HEK293 (cell line): ENCODE measurements around the gene FICD.

Source experiments
- CTCF ChIA-PET: fragments of 350-600 bp; formaldehyde crosslinking; extraction: SDS; loops from one replicate; lab custom pipeline; 2021; ENCODE audit warnings: antibody characterized with exemption; lab: Yijun Ruan, JAX
- POLR2A ChIA-PET: fragments of 300-600 bp; formaldehyde crosslinking; extraction: SDS; loops from one replicate; lab custom pipeline; 2020; ENCODE audit warnings: antibody characterized with exemption, inconsistent platforms; lab: Yijun Ruan, JAX
- H3K27ac ChIP-seq: fragments of 200-500 bp; sonication (Bioruptor generic); 2 replicates; pipeline ENCODE4 v1.5.1; 2014; ENCODE audit warnings: low read depth, low read length, control low read depth, inconsistent platforms; ENCODE audit errors: extremely low read depth
- H3K36me3 ChIP-seq, 2 experiments: fragments of 200-500 bp in 1 of 2; sonication (Bioruptor generic) in 1 of 2; 1 replicate in 1 of 2; 2 replicates in 1 of 2; pipeline ENCODE4 v1.5.1; 2014 to 2017; ENCODE audit warnings: inconsistent platforms in 2 of 2, low read length in 2 of 2; ENCODE audit not compliant: control insufficient read depth in 2 of 2, insufficient read depth in 1 of 2
- H3K4me1 ChIP-seq: fragments of 200-500 bp; sonication (Bioruptor generic); 2 replicates; pipeline ENCODE4 v1.5.1; 2014; ENCODE audit warnings: mild to moderate bottlenecking, low read length, inconsistent platforms; ENCODE audit not compliant: control insufficient read depth, insufficient read depth
- H3K4me3 ChIP-seq: 2 replicates; pipeline ENCODE4 v1.5.1; 2011; ENCODE audit warnings: low read depth, mild to moderate bottlenecking, control low read depth, low read length, moderate library complexity
- H3K9me3 ChIP-seq: fragments of 200-500 bp; sonication (Bioruptor generic); 2 replicates; pipeline ENCODE4 v1.5.1; 2014; ENCODE audit warnings: low read depth, low read length, inconsistent platforms; ENCODE audit not compliant: control insufficient read depth, insufficient read depth
- HOXA7 ChIP-seq: sonication (generic); formaldehyde crosslinking; IDR thresholded peaks from 2 replicates; pipeline ENCODE4 v1.8.1; 2022; ENCODE audit warnings: missing genetic modification reagents, borderline replicate concordance
- REPIN1 ChIP-seq: fragments of 450-650 bp; formaldehyde crosslinking; IDR thresholded peaks from 2 replicates; pipeline ENCODE4 v1.5.1; 2017; ENCODE audit warnings: missing biosample characterization, missing genetic modification characterization, low read depth
- SCRT1 ChIP-seq: fragments of 450-650 bp; formaldehyde crosslinking; IDR thresholded peaks from 2 replicates; pipeline ENCODE4 v1.5.1; 2016; ENCODE audit warnings: missing biosample characterization, missing genetic modification characterization, borderline replicate concordance
- SCRT2 ChIP-seq: fragments of 450-650 bp; formaldehyde crosslinking; IDR thresholded peaks from 2 replicates; pipeline ENCODE4 v1.5.1; 2016; ENCODE audit warnings: missing biosample characterization, missing genetic modification characterization
- SP3 ChIP-seq: fragments of 450-650 bp; formaldehyde crosslinking; IDR thresholded peaks from 2 replicates; pipeline ENCODE4 v1.5.1; 2016; ENCODE audit warnings: missing biosample characterization, missing genetic modification characterization
- TCF7L2 ChIP-seq: IDR thresholded peaks from 2 replicates; pipeline ENCODE4 v1.6.1; 2011; ENCODE audit warnings: low read depth, mild to moderate bottlenecking, inconsistent platforms, low read length, moderate library complexity, borderline replicate concordance
- ZNF112 ChIP-seq: fragments of 450-650 bp; formaldehyde crosslinking; IDR thresholded peaks from 2 replicates; pipeline ENCODE4 v1.5.0; 2017; ENCODE audit warnings: missing biosample characterization, missing genetic modification characterization
- ZNF16 ChIP-seq: fragments of 450-650 bp; formaldehyde crosslinking; IDR thresholded peaks from 2 replicates; pipeline ENCODE4 v1.5.1; 2016; ENCODE audit warnings: low read depth, missing biosample characterization, missing genetic modification characterization
- ZNF169 ChIP-seq: fragments of 450-650 bp; formaldehyde crosslinking; IDR thresholded peaks from 2 replicates; pipeline ENCODE4 v1.5.1; 2016; ENCODE audit warnings: missing biosample characterization, missing genetic modification characterization
- ZNF324 ChIP-seq: fragments of 450-650 bp; formaldehyde crosslinking; IDR thresholded peaks from 2 replicates; pipeline ENCODE4 v1.5.1; 2016; ENCODE audit warnings: missing biosample characterization, missing genetic modification characterization
- ZNF366 ChIP-seq: fragments of 450-650 bp; formaldehyde crosslinking; conservative IDR thresholded peaks from 2 replicates; pipeline ENCODE4 v1.5.1; 2016; ENCODE audit warnings: missing biosample characterization, missing genetic modification characterization
- ZNF514 ChIP-seq: fragments of 450-650 bp; formaldehyde crosslinking; IDR thresholded peaks from 2 replicates; pipeline ENCODE4 v1.5.1; 2016; ENCODE audit warnings: missing biosample characterization, missing genetic modification characterization
- ZNF529 ChIP-seq: fragments of 450-650 bp; formaldehyde crosslinking; IDR thresholded peaks from 2 replicates; pipeline ENCODE4 v1.5.1; 2017; ENCODE audit warnings: missing genetic modification characterization, missing biosample characterization; ENCODE audit not compliant: insufficient replicate concordance
- ZNF560 ChIP-seq: fragments of 450-650 bp; formaldehyde crosslinking; IDR thresholded peaks from 2 replicates; pipeline ENCODE4 v1.5.1; 2017; ENCODE audit warnings: missing biosample characterization, missing genetic modification characterization, borderline replicate concordance
- ZNF623 ChIP-seq: fragments of 450-650 bp; formaldehyde crosslinking; IDR thresholded peaks from 2 replicates; pipeline ENCODE4 v1.5.1; 2016; ENCODE audit warnings: missing biosample characterization, missing genetic modification characterization
- ZNF664 ChIP-seq: fragments of 450-650 bp; formaldehyde crosslinking; IDR thresholded peaks from 2 replicates; pipeline ENCODE4 v1.5.1; 2016; ENCODE audit warnings: missing biosample characterization, missing genetic modification characterization
- ZNF768 ChIP-seq: fragments of 450-650 bp; formaldehyde crosslinking; IDR thresholded peaks from 2 replicates; pipeline ENCODE4 v1.5.1; 2018; ENCODE audit warnings: missing biosample characterization, mild to moderate bottlenecking, missing genetic modification characterization
- ZNF843 ChIP-seq: fragments of 450-650 bp; formaldehyde crosslinking; IDR thresholded peaks from 2 replicates; pipeline ENCODE4 v1.5.1; 2016; ENCODE audit warnings: missing biosample characterization, missing genetic modification characterization
- ZSCAN16 ChIP-seq: fragments of 450-650 bp; formaldehyde crosslinking; IDR thresholded peaks from 2 replicates; pipeline ENCODE4 v1.5.1; 2016; ENCODE audit warnings: missing biosample characterization, missing genetic modification characterization
- TF ChIP-seq, protein P1 (sequence below): fragments of 450-650 bp; formaldehyde crosslinking; IDR thresholded peaks from 2 replicates; pipeline ENCODE4 v1.5.0; 2017; ENCODE audit warnings: missing biosample characterization, missing genetic modification characterization, borderline replicate concordance
- TF ChIP-seq, protein P2 (sequence below): fragments of 450-650 bp; formaldehyde crosslinking; IDR thresholded peaks from 2 replicates; pipeline ENCODE4 v1.5.1; 2017; ENCODE audit warnings: missing biosample characterization, mild to moderate bottlenecking, missing genetic modification characterization, moderate library complexity
- TF ChIP-seq, protein P3 (sequence below): fragments of 450-650 bp; formaldehyde crosslinking; IDR thresholded peaks from 2 replicates; pipeline ENCODE4 v1.5.1; 2016; ENCODE audit warnings: missing biosample characterization, missing genetic modification characterization
- TF ChIP-seq, protein P4 (sequence below): fragments of 450-650 bp; formaldehyde crosslinking; IDR thresholded peaks from 2 replicates; pipeline ENCODE4 v1.5.1; 2016; ENCODE audit warnings: missing biosample characterization, missing genetic modification characterization
- TF ChIP-seq, protein P5 (sequence below): fragments of 450-650 bp; formaldehyde crosslinking; IDR thresholded peaks from 2 replicates; pipeline ENCODE4 v1.5.1; 2016; ENCODE audit warnings: missing biosample characterization, missing genetic modification characterization
- TF ChIP-seq, protein P6 (sequence below): fragments of 450-650 bp; formaldehyde crosslinking; IDR thresholded peaks from 2 replicates; pipeline ENCODE4 v1.5.1; 2016; ENCODE audit warnings: missing biosample characterization, missing genetic modification characterization

Gene FICD

DNA sequence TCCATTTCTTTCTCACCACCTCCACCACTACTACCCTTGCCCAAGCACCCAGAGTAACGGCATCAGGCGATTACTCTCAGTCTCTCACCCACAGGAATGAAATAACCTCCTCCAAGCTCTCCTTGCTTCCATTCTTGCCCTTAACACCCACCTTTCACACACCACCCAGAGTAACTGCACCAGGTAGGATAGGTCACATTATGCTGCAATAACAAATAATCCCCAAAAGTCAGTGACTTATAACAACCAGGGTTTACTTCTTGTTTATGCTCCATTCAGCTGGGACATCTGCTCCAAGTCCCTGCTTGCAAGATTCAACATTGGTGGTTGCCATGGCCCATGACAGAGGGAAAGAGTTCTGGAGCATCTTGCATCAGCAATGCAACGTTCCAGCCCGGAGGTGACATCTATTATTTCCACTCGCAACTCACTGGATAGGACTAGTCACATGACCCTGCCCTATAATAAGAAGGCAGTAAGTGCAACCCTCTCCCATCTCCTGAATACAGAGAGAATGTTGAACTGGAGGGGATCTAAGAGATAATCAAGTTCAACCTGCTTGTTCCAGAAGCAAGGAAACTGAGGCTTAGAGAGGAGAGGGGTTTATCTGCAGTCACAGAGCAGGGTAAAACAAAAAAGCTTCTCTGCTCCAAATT lies 41.5 kb upstream of the FICD start:
- no peaks in the 10 kb centered on the region for H3K9me3 ChIP-seq
- H3K27ac ChIP-seq = no peak overlapping the region
- ChIA-PET CTCF (interaction anchor here (2.8 kb wide), 1 partner anchor 16 kb away, joined by 13 read pairs; no protein-coding TSS in a partner anchor), POLR2A (no interaction called here)
- H3K4me1 ChIP-seq = no peaks in the 10 kb centered on the region
- H3K4me3 ChIP-seq = no peak overlapping the region
- TF ChIP-seq, protein P1, sequence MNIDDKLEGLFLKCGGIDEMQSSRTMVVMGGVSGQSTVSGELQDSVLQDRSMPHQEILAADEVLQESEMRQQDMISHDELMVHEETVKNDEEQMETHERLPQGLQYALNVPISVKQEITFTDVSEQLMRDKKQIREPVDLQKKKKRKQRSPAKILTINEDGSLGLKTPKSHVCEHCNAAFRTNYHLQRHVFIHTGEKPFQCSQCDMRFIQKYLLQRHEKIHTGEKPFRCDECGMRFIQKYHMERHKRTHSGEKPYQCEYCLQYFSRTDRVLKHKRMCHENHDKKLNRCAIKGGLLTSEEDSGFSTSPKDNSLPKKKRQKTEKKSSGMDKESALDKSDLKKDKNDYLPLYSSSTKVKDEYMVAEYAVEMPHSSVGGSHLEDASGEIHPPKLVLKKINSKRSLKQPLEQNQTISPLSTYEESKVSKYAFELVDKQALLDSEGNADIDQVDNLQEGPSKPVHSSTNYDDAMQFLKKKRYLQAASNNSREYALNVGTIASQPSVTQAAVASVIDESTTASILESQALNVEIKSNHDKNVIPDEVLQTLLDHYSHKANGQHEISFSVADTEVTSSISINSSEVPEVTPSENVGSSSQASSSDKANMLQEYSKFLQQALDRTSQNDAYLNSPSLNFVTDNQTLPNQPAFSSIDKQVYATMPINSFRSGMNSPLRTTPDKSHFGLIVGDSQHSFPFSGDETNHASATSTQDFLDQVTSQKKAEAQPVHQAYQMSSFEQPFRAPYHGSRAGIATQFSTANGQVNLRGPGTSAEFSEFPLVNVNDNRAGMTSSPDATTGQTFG = no peak
- TF ChIP-seq HOXA7 = no peak
- TF ChIP-seq, protein P2, sequence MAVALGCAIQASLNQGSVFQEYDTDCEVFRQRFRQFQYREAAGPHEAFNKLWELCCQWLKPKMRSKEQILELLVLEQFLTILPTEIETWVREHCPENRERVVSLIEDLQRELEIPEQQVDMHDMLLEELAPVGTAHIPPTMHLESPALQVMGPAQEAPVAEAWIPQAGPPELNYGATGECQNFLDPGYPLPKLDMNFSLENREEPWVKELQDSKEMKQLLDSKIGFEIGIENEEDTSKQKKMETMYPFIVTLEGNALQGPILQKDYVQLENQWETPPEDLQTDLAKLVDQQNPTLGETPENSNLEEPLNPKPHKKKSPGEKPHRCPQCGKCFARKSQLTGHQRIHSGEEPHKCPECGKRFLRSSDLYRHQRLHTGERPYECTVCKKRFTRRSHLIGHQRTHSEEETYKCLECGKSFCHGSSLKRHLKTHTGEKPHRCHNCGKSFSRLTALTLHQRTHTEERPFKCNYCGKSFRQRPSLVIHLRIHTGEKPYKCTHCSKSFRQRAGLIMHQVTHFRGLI = no peak
- no peak for TF ChIP-seq ZNF112
- TF ChIP-seq ZNF843 (tag by site-specific recombination) = no peak
- TF ChIP-seq SP3 (tag by site-specific recombination) = no peak
- TF ChIP-seq ZNF623 (tag by site-specific recombination) = no peak
- TF ChIP-seq, protein P3, sequence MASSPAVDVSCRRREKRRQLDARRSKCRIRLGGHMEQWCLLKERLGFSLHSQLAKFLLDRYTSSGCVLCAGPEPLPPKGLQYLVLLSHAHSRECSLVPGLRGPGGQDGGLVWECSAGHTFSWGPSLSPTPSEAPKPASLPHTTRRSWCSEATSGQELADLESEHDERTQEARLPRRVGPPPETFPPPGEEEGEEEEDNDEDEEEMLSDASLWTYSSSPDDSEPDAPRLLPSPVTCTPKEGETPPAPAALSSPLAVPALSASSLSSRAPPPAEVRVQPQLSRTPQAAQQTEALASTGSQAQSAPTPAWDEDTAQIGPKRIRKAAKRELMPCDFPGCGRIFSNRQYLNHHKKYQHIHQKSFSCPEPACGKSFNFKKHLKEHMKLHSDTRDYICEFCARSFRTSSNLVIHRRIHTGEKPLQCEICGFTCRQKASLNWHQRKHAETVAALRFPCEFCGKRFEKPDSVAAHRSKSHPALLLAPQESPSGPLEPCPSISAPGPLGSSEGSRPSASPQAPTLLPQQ (tag by site-specific recombination) = no peak
- TF ChIP-seq, protein P4, sequence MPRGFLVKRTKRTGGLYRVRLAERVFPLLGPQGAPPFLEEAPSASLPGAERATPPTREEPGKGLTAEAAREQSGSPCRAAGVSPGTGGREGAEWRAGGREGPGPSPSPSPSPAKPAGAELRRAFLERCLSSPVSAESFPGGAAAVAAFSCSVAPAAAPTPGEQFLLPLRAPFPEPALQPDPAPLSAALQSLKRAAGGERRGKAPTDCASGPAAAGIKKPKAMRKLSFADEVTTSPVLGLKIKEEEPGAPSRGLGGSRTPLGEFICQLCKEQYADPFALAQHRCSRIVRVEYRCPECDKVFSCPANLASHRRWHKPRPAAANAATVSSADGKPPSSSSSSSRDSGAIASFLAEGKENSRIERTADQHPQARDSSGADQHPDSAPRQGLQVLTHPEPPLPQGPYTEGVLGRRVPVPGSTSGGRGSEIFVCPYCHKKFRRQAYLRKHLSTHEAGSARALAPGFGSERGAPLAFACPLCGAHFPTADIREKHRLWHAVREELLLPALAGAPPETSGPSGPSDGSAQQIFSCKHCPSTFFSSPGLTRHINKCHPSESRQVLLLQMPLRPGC (tag by site-specific recombination) = no peak
- TF ChIP-seq ZNF16 = no peak
- TF ChIP-seq ZNF768 (tag by site-specific recombination) = no peak
- TF ChIP-seq ZNF366 = no peak
- TF ChIP-seq ZNF664 = no peak
- TF ChIP-seq ZNF529 (tag by site-specific recombination) = no peak
- no peaks in the 10 kb centered on the region for H3K36me3 ChIP-seq

DNA sequence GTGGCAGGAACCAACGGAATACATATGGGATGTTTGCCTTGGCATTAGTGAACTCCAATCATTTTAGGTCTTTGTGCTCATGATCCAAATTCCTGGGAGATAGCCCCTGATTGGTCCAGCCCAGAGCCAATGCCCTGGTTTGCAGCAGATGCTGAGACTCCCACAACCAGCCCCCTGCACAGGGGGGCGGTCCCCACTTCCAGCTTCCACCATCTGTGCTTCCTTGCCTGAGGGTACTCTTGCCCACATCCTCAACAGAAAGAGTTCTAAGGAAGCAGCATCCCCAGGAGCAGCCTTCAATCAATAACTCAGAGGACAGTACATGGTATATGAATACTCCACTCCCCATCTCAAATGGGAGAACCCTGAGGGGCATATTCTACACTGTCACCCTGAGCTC lies 39.7 kb upstream of the FICD start:
- no peaks in the 10 kb centered on the region for H3K36me3 ChIP-seq
- no peak overlapping the region for H3K4me3 ChIP-seq
- no peaks in the 10 kb centered on the region for H3K4me1 ChIP-seq
- H3K27ac ChIP-seq = no peak overlapping the region
- no peaks in the 10 kb centered on the region for H3K9me3 ChIP-seq
- ChIA-PET POLR2A (no interaction called here), CTCF (interaction anchor here (1.1 kb wide), 1 partner anchor 486 kb away, joined by 3 read pairs; no protein-coding TSS in a partner anchor)
- TF ChIP-seq ZNF514 (tag by site-specific recombination) (no peak), SCRT1 (tag by site-specific recombination) (no peak), REPIN1 (tag by site-specific recombination) (no peak), TCF7L2 (no peak), ZNF324 (tag by site-specific recombination) (no peak), SCRT2 (tag by site-specific recombination) (no peak), ZSCAN16 (tag by site-specific recombination) (no peak), ZNF560 (tag by site-specific recombination) (no peak), ZNF169 (tag by site-specific recombination) (no peak)
- TF ChIP-seq, protein P5, sequence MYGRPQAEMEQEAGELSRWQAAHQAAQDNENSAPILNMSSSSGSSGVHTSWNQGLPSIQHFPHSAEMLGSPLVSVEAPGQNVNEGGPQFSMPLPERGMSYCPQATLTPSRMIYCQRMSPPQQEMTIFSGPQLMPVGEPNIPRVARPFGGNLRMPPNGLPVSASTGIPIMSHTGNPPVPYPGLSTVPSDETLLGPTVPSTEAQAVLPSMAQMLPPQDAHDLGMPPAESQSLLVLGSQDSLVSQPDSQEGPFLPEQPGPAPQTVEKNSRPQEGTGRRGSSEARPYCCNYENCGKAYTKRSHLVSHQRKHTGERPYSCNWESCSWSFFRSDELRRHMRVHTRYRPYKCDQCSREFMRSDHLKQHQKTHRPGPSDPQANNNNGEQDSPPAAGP = no peak
- TF ChIP-seq, protein P6, sequence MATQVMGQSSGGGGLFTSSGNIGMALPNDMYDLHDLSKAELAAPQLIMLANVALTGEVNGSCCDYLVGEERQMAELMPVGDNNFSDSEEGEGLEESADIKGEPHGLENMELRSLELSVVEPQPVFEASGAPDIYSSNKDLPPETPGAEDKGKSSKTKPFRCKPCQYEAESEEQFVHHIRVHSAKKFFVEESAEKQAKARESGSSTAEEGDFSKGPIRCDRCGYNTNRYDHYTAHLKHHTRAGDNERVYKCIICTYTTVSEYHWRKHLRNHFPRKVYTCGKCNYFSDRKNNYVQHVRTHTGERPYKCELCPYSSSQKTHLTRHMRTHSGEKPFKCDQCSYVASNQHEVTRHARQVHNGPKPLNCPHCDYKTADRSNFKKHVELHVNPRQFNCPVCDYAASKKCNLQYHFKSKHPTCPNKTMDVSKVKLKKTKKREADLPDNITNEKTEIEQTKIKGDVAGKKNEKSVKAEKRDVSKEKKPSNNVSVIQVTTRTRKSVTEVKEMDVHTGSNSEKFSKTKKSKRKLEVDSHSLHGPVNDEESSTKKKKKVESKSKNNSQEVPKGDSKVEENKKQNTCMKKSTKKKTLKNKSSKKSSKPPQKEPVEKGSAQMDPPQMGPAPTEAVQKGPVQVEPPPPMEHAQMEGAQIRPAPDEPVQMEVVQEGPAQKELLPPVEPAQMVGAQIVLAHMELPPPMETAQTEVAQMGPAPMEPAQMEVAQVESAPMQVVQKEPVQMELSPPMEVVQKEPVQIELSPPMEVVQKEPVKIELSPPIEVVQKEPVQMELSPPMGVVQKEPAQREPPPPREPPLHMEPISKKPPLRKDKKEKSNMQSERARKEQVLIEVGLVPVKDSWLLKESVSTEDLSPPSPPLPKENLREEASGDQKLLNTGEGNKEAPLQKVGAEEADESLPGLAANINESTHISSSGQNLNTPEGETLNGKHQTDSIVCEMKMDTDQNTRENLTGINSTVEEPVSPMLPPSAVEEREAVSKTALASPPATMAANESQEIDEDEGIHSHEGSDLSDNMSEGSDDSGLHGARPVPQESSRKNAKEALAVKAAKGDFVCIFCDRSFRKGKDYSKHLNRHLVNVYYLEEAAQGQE (tag by site-specific recombination) = no peak
